ENCODE data around the gene TBL1X. TPM values are rescaled to one million over a fixed set of nuclear protein-coding genes. Genes with fewer than 3 reads are reported as not detected.

TBL1X gene
- total and polyA plus RNA-seq, 8 donors, result 4.7 to 53.1 (median 9.5) TPM

DNA sequence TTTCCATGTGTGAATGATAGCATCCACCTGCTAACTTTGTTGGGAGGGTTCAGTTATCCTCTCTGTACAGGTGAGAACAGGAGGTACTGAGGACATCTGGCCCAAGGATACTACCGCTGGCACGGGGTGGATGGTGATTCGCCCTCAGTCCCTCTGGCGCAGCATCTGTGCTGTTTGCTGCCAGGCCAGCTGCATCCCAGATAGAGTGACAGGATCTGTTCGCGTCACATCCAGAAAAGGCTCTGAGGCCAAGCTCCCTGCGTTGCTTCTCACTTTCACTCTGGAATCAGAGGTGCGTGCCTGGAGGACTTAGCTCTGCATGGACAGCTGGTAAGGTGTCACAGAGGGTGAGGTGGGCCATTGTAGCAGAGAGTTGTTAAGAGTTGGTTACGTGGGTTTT is 95.4 kb downstream of the TBL1X start:
- no peak for DNase-seq
- no peak for TF ChIP-seq EP300 (IDR thresholded peaks at IDR 0.05)
- no peak for TF ChIP-seq POLR2A (IDR thresholded peaks at IDR 0.05)
- no peak for TF ChIP-seq POLR2AphosphoS5 (IDR thresholded peaks at IDR 0.05)
- TF ChIP-seq, protein P1, sequence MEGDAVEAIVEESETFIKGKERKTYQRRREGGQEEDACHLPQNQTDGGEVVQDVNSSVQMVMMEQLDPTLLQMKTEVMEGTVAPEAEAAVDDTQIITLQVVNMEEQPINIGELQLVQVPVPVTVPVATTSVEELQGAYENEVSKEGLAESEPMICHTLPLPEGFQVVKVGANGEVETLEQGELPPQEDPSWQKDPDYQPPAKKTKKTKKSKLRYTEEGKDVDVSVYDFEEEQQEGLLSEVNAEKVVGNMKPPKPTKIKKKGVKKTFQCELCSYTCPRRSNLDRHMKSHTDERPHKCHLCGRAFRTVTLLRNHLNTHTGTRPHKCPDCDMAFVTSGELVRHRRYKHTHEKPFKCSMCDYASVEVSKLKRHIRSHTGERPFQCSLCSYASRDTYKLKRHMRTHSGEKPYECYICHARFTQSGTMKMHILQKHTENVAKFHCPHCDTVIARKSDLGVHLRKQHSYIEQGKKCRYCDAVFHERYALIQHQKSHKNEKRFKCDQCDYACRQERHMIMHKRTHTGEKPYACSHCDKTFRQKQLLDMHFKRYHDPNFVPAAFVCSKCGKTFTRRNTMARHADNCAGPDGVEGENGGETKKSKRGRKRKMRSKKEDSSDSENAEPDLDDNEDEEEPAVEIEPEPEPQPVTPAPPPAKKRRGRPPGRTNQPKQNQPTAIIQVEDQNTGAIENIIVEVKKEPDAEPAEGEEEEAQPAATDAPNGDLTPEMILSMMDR (IDR thresholded peaks at IDR 0.05), result no peak
- Histone ChIP-seq H3K4me3 (no peak overlapping the region), H3K9me3 (no peaks in the 10 kb centered on the region), H3K4me1 (peaks cover 0 to 17% (median 0%) of the 10 kb centered on the region in 4 donors), H3K27ac (no peak overlapping the region), H3K27me3 (no peaks in the 10 kb centered on the region), H3K36me3 (no peaks in the 10 kb centered on the region)
- intact Hi-C loops (cut with DNase I; ENCODE audit: low total_unique reads), result no loop called here
- 89 to 94% (median 91%) methylated on average over 8 to 9 of the region's 9 CpGs for WGBS, 5 donors

DNA sequence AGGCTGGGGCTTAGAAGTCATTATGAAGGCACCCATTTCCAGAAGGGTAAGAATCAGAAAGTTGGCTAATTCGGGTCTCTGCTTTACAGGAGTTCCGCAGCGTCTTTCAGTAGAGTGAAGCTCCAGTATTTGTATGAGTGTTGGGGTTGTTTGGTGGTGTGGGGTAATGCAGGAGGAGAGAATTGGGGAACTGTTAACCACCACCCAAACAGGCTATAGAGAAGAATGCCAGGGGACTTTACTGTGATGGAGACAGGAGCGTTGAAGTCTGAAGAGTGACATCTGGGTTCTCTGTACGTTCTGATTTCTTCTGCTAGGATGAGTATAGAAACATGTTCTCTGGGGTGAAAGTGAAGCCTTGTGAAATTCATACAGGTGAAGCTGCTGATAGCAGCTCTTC is 96.3 kb downstream of the TBL1X start:
- 89 to 100% (median 95%) methylated on average over 4 to 5 of the region's 5 CpGs for WGBS, 5 donors
- TF ChIP-seq, protein P1 (IDR thresholded peaks at IDR 0.05), result no peak
- no peak for TF ChIP-seq POLR2A (IDR thresholded peaks at IDR 0.05)
- no peak for TF ChIP-seq POLR2AphosphoS5 (IDR thresholded peaks at IDR 0.05)
- no peak for TF ChIP-seq EP300 (IDR thresholded peaks at IDR 0.05)
- Histone ChIP-seq H3K9me3 (no peaks in the 10 kb centered on the region), H3K27ac (no peak overlapping the region), H3K4me1 (peaks cover 0 to 24% (median 4%) of the 10 kb centered on the region in 4 donors), H3K36me3 (no peaks in the 10 kb centered on the region), H3K4me3 (no peak overlapping the region), H3K27me3 (no peaks in the 10 kb centered on the region)
- intact Hi-C loops (cut with DNase I; ENCODE audit: low total_unique reads), result no loop called here
- no peak for DNase-seq

DNA sequence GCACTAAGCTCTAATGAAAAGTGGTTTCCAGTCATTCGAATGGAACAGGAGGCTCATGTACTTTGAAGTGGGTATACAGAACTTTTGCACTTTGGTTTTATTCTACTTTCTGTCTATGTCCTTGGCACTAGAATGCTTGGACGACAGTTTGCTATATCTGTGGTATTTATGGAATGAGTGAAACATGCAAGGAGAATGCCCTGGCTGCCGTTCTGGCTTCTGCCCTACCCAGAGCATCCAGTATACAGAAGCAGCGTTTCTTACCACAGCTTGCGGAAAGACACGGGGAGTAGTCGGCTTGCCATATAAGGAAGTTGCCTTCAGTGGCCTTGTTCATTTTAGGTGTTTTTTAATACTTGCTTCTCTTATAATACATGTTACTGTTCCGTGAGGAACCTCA is 98.0 kb downstream of the TBL1X start:
- no peaks in the 10 kb centered on the region for H3K9me3 ChIP-seq
- TF ChIP-seq EP300 (IDR thresholded peaks at IDR 0.05) (no peak), POLR2AphosphoS5 (IDR thresholded peaks at IDR 0.05) (peak in 1 of 3 donors; percentile 36)
- 70 to 84% (median 74%) methylated on average over 8 of the region's 8 CpGs for WGBS, 5 donors
- no peaks in the 10 kb centered on the region for H3K36me3 ChIP-seq
- DNase-seq, result no peak
- H3K4me3 ChIP-seq, result no peak overlapping the region
- no peaks in the 10 kb centered on the region for H3K27me3 ChIP-seq
- intact Hi-C loops (cut with DNase I; ENCODE audit: low total_unique reads), result no loop called here
- H3K4me1 ChIP-seq, result peaks cover 0 to 20% (median 9%) of the 10 kb centered on the region in 4 donors
- H3K27ac ChIP-seq, result no peak overlapping the region

DNA sequence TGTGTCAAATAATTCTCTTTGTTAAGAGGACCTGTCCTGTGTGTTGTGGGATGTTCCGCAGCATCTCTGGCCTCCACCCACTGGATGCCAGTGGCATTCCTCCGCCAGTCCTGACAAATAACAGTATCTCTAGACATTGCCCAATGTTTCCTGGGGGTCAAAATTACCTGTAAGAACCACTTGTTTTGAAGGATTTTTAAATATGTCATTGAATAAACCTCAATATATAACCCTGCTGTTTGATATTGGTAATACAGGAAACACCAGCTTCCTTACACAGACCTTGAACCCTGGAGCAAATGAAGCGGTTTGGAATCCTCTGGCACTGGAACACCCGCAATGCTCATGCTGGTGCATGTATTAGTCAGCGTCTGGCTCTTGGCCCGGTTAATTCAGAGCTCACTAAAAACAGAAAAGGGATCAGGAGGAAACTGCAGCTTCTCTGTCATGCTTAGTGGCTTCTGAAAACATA is 101.3 kb downstream of the TBL1X start:
- H3K27ac ChIP-seq, result no peak overlapping the region
- TF ChIP-seq POLR2A (IDR thresholded peaks at IDR 0.05) (no peak), EP300 (IDR thresholded peaks at IDR 0.05) (no peak), POLR2AphosphoS5 (IDR thresholded peaks at IDR 0.05) (no peak)
- TF ChIP-seq, protein P1 (IDR thresholded peaks at IDR 0.05), result no peak
- H3K4me3 ChIP-seq, result no peak overlapping the region
- H3K36me3 ChIP-seq, result no peaks in the 10 kb centered on the region
- 17 to 60% (median 51%) methylated on average over 6 of the region's 6 CpGs for WGBS, 5 donors
- intact Hi-C loops (cut with DNase I; ENCODE audit: low total_unique reads), result no loop called here
- H3K27me3 ChIP-seq, result no peaks in the 10 kb centered on the region
- H3K9me3 ChIP-seq, result no peaks in the 10 kb centered on the region
- H3K4me1 ChIP-seq, result peaks cover 0 to 20% (median 9%) of the 10 kb centered on the region in 4 donors
- peak; percentile 43 to 70 for DNase-seq

DNA sequence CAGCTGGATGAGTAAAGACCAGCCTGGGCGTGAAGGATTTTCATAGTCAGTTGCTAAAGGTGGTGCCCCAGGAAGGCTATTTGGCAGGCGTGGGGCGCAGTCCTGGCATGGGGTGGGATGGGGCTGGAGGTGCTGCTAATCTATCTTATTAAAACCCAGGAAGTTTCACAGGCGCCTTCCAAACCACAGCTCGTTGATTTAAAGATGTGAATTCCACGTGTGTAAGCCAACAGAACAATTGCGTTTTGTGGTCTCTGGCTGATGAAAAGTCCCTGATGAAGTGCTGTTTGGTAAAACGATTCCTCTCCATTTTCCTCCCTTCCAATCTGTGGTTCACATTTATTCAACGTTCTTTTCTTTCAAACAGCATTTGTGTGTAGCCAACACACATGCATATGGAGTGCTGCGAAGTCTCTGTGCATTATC is 105.0 kb downstream of the TBL1X start:
- intact Hi-C loops (cut with DNase I; ENCODE audit: low total_unique reads), result no loop called here
- H3K27me3 ChIP-seq, result no peaks in the 10 kb centered on the region
- H3K9me3 ChIP-seq, result no peaks in the 10 kb centered on the region
- no peaks in the 10 kb centered on the region for H3K36me3 ChIP-seq
- no peak overlapping the region for H3K4me3 ChIP-seq
- WGBS, 5 donors, result 43 to 77% (median 67%) methylated on average over 10 of the region's 10 CpGs
- H3K4me1 ChIP-seq, result peaks cover 0 to 28% (median 12%) of the 10 kb centered on the region in 4 donors
- no peak for DNase-seq
- H3K27ac ChIP-seq, result no peak overlapping the region
- TF ChIP-seq, protein P1 (IDR thresholded peaks at IDR 0.05), result no peak
- TF ChIP-seq POLR2A (IDR thresholded peaks at IDR 0.05), result no peak
- no peak for TF ChIP-seq POLR2AphosphoS5 (IDR thresholded peaks at IDR 0.05)
- TF ChIP-seq EP300 (IDR thresholded peaks at IDR 0.05), result no peak

All from stomach (tissue), 9 donors.